Stimulated activated CD4-positive, alpha-beta T cell treated with anti-CD3 and anti-CD28 coated beads, TNF-alpha, amount 100 ng/mL, for 4 hours (primary cell): ENCODE data around the gene TRAF5.
"Not testable (repeated sequence)": the region's sequence is repeated elsewhere in the genome, so short reads cannot be mapped to it uniquely, and the experiment has no call there.

Source experiments
- DNase-seq, 3 experiments: peaks; one replicate each; pipeline ENCODE4 v3.0.0-alpha.2; 2020; ENCODE audit warnings: low read depth in 3 of 3

TRAF5 gene, protein sequence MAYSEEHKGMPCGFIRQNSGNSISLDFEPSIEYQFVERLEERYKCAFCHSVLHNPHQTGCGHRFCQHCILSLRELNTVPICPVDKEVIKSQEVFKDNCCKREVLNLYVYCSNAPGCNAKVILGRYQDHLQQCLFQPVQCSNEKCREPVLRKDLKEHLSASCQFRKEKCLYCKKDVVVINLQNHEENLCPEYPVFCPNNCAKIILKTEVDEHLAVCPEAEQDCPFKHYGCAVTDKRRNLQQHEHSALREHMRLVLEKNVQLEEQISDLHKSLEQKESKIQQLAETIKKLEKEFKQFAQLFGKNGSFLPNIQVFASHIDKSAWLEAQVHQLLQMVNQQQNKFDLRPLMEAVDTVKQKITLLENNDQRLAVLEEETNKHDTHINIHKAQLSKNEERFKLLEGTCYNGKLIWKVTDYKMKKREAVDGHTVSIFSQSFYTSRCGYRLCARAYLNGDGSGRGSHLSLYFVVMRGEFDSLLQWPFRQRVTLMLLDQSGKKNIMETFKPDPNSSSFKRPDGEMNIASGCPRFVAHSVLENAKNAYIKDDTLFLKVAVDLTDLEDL

GRCh38 chr1:211326528-211327345 is at the start of gene TRAF5:
Gene TRAF5 (plus strand): TSS chr1:211326833. CDS start chr1:211353240, 26,407 bp downstream.
- peak in 2 of 3 experiments; percentile 32 to 35 for DNase-seq

- DNase-seq, result no peak
Measured at GRCh38 chr1:211279340-211279739, 47.3 kb upstream of the TRAF5 start.

DNA sequence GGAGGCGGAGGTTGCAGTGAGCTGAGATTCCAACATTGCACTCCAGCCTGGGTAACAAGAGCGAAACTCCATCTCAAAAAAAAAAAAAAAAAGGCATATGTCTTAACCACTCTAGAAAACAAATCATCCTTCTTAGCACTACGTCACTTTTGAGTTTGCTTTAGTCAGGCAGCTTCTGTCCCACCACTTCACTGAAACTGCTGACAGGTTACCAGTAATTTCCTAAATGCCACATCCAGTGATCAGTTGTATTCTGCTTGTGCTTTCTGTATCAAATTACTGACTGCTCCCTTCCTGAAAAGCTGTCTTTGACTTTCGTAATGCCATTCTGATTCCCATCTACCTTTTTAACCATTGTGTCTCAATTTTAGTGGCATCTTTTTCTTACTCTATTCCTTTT is 45.7 kb upstream of the TRAF5 start:
- no peak for DNase-seq

- no peak for DNase-seq
Measured at GRCh38 chr1:211281320-211282022, 45.2 kb upstream of the TRAF5 start.

GRCh38 chr1:211282023-211282373 is 44.6 kb upstream of the TRAF5 start:
- DNase-seq, result no peak

GRCh38 chr1:211285196-211285595 is 41.4 kb upstream of the TRAF5 start:
- DNase-seq, result no peak

DNA sequence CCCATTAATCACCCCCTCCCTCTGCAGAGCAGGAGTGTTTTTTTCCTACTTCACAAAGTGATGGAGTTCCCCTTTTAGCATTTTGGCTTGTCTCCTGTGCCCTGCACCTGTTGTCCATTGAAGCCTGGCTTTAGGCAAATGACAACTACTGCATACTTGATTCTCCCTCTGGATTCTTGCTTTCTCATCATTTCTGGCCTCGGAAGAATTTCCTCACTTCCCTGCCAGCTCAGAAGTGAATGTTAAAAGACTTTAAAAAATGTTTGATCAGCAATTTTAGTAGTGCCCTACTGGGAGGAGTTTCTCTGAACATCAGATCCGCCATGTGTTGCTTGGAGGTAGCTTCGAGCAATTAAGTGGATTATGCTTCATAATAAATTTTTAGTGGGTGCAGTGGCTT is 39.4 kb upstream of the TRAF5 start:
- DNase-seq, result no peak

GRCh38 chr1:211292411-211292810 is 34.2 kb upstream of the TRAF5 start:
- no peak for DNase-seq

DNA sequence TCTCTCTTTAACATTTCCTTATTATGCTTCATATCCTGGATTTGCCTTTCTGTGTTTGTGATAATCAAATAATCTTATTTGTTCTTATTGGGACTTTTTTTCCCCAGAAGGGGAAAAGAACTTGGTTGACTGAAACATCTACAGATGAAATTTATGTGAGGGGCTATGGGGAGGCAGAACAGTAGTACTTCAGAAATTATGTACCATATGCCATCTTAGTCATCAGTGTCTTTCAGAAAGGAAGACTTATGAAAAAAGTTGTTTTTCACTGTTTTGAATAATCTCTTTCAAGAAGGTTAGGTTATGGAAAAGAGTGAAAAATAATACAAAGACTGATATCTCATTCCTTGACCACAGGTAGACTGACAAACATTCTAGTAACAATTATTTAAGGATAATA is 30.2 kb upstream of the TRAF5 start:
- no peak for DNase-seq

DNA sequence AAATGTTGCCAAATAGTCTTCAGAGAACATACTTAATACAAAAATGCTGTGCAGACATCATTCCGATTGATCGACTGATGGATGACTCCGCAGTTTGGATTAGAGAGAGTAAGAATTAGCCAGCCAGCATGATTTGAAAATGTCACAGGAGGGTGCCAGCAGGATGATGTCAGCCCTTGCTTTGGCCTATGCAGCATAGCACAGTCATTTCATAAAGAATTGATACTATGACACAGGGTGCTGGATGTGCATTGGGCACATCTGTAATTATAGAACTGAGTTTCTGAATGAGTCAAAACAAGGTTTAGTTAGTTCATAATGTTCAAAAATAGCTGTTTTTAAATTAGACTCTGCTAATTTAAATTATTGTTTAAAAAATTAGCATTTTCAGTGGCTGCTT is 21.6 kb upstream of the TRAF5 start:
- DNase-seq, result no peak

DNA sequence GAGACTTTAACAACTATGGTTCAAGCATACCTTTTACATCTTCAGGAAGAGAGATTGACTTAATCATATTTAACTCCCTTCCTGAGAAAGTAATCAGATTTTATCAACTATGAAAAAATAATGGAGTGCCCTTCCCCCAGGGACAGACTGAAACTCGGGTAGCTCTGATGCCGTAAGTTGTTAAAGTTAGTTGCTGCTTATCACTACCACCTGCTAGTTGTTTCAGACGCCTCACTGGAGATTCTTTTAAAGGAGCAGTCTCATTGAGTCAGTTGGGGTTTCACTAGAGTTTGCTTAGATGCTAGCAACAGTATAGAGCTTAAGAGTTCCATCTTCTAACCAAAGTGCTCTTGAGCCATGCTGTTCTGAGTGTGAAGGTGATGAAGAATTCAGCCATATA is 17.0 kb upstream of the TRAF5 start:
- no peak for DNase-seq

GRCh38 chr1:211313392-211313791 is 13.2 kb upstream of the TRAF5 start:
- no peak for DNase-seq

- no peak for DNase-seq
Measured at GRCh38 chr1:211318576-211319280, 7.9 kb upstream of the TRAF5 start.

- DNase-seq, result no peak
Measured at GRCh38 chr1:211319892-211320291, 6.7 kb upstream of the TRAF5 start.

DNA sequence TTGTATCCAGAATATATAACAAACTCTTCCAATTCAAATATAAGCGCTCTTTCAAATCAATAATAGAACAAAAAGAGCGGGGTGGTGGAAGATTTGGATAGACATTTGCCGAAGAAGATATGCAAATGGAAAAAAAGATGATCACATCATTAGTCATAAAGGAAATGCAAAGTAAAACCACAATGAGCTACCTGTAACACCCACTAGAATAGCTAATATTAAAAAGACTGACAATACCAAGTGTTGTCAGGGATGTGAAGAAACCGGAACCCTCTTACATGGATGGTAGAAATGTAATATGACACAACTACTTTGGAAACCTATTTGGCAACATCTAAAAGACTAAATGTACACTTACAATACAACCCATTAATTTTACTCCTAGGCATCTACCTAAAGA is 5.7 kb upstream of the TRAF5 start:
- DNase-seq, result no peak

DNA sequence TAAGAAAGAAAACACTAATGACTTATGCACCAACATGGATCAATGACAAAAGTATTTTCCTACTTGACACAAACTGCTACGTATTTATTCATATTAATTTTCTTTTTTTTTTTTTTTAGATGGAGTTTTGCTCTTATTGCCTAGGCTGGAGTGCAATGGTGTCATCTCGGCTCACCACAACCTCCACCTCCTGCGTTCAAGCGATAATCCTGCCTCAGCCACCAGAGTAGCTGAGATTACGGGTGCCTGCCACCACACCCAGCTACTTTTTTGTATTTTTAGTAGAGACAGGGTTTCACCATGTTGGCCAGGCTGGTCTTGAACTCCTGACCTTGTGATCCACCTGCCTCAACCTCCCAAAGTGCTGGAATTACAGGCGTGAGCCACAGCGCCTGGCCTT is 5.0 kb upstream of the TRAF5 start:
- not testable (repeated sequence) for DNase-seq

GRCh38 chr1:211323156-211324063 is 3.2 kb upstream of the TRAF5 start:
- peak in 2 of 3 experiments; percentile 32 to 52 for DNase-seq

GRCh38 chr1:211324992-211325775 is 1.4 kb upstream of the TRAF5 start:
- DNase-seq, result no peak

DNA sequence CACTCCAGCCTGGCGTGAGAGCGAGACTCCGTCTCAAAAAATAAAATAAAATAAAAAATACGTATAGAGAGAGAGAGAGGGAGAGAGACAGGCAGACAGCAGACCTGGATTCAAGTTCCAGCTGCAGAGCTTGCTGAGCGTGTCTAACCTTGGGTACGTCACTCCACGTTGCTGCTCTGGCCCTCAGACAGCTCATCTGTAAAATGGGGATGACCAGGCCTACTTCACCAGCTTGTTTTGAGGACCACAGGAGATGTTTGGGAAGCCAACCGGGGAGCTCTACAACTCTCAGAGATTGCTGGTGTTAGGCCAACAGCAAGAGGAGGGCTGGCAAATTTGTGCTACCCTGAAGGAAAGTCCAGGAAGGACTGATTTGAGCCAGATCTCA is 499 bp upstream of the TRAF5 start:
- no peak for DNase-seq
